GM12891 (cell line): ENCODE data around the gene RALGPS1.

Experiments
- DNase-seq: peaks from one replicate; pipeline ENCODE4 v3.0.0; 2011; ENCODE audit warnings: low spot score; ENCODE audit not compliant: insufficient read length
- FAIRE-seq: peaks from 2 replicates; lab custom pipeline; 2011; peaks lifted over from hg19 to GRCh38; lab: Jason Lieb, UNC
- PAX5 ChIP-seq: IDR thresholded peaks from 2 replicates; pipeline ENCODE4 v1.6.1; 2011; ENCODE audit warnings: low read length, moderate library complexity, mild to moderate bottlenecking; ENCODE audit not compliant: insufficient read depth, severe bottlenecking
- POLR2A ChIP-seq: IDR thresholded peaks from 2 replicates; pipeline ENCODE4 v1.6.1; 2011; ENCODE audit warnings: low read depth, low read length, control low read depth
- POLR2AphosphoS5 ChIP-seq: IDR thresholded peaks from 2 replicates; pipeline ENCODE4 v1.6.1; 2011; ENCODE audit warnings: low read depth, low read length, control low read depth
- POU2F2 ChIP-seq: IDR thresholded peaks from 2 replicates; pipeline ENCODE4 v1.6.1; 2011; ENCODE audit warnings: low read depth, mild to moderate bottlenecking, control low read depth, low read length, moderate library complexity
- SPI1 ChIP-seq: IDR thresholded peaks from 2 replicates; pipeline ENCODE4 v1.6.1; 2011; ENCODE audit warnings: low read depth, low read length, control low read depth
- TAF1 ChIP-seq: IDR thresholded peaks from 2 replicates; pipeline ENCODE4 v1.6.1; 2011; ENCODE audit warnings: low read depth, low read length, control low read depth

The RALGPS1 gene

DNA sequence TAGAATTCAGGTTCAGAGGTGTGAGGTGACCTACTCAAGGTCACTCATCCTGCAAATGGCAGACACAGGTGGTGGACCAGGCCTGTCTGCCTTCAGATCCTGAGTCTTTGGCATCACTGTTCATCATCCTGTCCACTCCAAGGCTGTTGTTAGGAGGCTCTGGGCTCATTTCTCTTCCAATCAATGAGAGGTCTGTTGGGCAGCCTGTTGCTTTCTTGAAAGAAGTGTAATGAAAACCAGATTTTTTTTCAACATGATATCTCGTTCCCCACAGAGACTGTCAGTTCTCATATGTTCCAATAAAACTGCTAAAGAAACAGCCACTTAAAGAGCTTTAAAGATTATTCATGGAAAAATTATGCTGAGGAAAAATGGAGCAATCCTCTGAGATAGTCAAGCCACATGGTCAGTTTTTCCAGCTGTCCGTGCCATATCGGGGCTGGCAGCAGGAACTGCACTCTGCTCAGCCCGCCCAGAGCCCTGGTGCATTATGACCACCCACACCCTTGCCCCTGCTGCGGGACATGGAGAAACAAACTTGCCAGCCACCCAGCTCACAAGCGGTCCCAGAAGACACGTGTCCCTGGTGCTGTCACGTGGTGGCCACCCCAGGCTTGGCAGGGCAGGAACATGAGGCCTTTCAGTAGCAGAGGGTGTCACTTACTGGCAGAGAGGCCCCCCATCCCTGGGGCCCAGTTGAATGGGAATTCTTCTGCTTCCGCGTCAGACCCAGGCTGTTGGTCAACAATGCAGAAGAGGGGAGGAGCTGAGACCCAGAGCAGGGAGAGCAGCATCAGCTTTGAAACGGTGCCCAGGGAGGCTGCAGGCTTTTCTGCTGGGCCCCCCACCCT lies 271.6 kb downstream of the RALGPS1 start:
- no peak for FAIRE-seq
- TF ChIP-seq POU2F2 = no peak
- TF ChIP-seq POLR2A = no peak
- TF ChIP-seq PAX5 = no peak
- TF ChIP-seq POLR2AphosphoS5 = no peak
- TF ChIP-seq SPI1 = no peak
- no peak for TF ChIP-seq TAF1
- no peak for DNase-seq

DNA sequence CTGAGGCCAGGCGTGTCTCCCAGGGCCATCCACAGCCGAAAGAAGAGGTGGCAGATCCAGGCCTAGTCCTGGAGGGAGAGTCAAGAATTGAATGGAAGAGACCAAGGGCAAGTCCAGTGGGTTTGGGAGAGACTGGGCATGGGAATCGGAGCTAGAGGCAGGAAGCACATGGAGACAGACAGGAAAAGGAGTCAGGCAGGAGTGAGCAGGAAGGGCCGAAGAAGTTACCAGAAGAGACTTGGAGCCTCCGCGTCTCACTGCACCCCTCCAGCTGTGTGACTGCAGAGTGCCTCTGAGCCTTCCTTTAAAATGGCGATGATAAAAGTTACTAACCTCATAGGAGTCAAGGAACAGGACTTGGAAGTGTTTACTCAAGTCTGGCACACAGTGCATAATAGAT lies 272.2 kb downstream of the RALGPS1 start:
- DNase-seq = no peak
- TF ChIP-seq POLR2A (no peak), TAF1 (no peak), PAX5 (no peak), POU2F2 (no peak), POLR2AphosphoS5 (no peak), SPI1 (no peak)
- FAIRE-seq = no peak

- DNase-seq (no peak), FAIRE-seq (no peak)
- TF ChIP-seq POLR2A (no peak), TAF1 (no peak), POLR2AphosphoS5 (no peak), PAX5 (no peak)
Observed at GRCh38 chr9:127187231-127187956, 272.8 kb downstream of the RALGPS1 start.

DNA sequence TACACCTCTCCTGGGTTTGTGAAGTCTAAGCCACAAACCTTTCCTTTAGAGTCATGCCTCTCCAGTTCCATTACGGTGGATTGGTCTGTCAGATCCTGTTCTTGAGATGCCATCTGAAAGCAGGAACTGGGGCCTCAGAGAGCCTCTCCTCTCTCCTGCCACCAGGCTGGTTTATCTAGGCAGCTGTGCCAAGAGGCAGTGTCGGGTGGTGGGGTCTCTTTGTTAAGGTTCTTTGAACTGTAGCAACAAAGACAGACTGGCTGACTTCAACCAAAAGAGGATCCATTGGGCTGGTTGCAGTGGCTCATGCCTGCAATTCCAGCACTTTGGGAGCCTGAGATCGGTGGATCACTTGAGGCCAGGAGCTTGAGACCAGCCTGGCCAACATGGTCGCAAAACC lies 273.8 kb downstream of the RALGPS1 start:
- TF ChIP-seq POLR2A = no peak
- no peak for TF ChIP-seq POU2F2
- TF ChIP-seq POLR2AphosphoS5 = no peak
- no peak for TF ChIP-seq TAF1
- no peak for TF ChIP-seq SPI1
- TF ChIP-seq PAX5 = no peak
- DNase-seq = no peak
- FAIRE-seq = no peak

DNA sequence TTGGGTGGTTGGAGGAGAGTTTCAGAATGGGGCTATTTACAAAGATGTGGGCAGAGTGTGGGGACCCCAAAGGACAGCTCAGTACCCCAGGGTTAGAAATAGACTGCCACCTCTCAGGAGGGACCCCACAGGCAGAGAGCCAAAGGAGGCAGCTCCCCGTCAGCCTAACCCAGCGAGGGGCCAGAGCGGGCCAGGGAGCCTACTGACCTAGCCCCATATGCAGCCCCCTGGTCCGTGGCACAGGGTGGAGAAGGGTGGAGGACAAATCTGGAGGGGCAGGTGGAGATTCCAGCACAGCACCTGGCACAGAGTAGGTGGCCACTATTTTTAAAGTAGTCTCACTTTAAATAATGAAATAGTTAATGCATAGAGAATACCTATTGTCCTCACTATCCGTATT lies 275.0 kb downstream of the RALGPS1 start:
- FAIRE-seq = no peak
- no peak for TF ChIP-seq POLR2AphosphoS5
- no peak for TF ChIP-seq SPI1
- no peak for TF ChIP-seq POLR2A
- no peak for TF ChIP-seq POU2F2
- no peak for TF ChIP-seq TAF1
- no peak for TF ChIP-seq PAX5
- DNase-seq = no peak

GRCh38 chr9:127192744-127193143 lies 278.2 kb downstream of the RALGPS1 start:
- DNase-seq (no peak), FAIRE-seq (no peak)
- TF ChIP-seq POLR2A (no peak), SPI1 (no peak), POU2F2 (no peak), POLR2AphosphoS5 (no peak), PAX5 (no peak), TAF1 (no peak)

GRCh38 chr9:127193483-127193882 lies 278.9 kb downstream of the RALGPS1 start:
- FAIRE-seq = no peak
- DNase-seq = no peak
- TF ChIP-seq PAX5 = no peak
- no peak for TF ChIP-seq POLR2A
- no peak for TF ChIP-seq TAF1

DNA sequence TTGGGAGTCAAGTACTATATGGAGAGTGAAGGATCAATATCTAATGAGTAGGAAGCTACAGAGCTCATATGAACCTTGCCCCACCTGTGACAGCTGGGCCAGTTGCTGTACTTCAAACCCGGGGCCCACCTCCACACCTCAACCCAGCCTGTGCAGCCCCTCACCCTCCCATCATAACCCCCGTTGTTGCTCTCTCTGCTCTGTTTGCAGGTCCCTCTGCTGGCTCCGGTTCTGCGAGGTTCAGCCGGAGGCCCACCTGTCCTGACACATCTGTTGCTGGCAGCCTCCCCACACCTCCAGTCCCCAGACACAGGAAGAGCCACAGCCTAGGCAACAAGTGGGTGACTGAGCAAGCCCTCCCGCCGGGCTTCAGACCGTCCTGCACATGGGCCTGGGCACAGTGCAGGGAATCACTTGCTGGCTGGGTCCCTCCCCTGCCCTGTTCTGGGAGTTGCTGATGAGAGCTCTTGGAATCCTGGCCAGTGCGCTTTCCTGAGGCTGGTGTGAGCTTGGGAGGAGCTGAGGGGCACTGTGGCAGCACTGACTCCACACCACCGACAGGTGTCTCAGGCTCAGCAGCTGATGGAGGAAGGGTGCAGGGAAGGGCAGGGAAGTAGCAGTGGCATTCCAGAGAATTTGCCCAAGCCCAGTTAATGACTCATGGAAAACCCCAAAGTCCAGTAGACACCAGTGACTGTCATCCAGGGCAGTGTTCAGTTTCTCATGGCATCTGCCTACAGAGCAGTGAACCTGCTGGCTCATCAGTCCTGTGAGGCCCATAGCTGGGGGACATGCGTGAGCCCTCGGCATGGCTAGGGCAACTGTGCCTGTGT lies 280.5 kb downstream of the RALGPS1 start:
- DNase-seq (no peak), FAIRE-seq (no peak)
- no peak for TF ChIP-seq PAX5
- no peak for TF ChIP-seq POLR2A
- no peak for TF ChIP-seq SPI1
- TF ChIP-seq POLR2AphosphoS5 = no peak
- no peak for TF ChIP-seq TAF1
- no peak for TF ChIP-seq POU2F2

- TF ChIP-seq TAF1 (no peak), POLR2A (no peak), POLR2AphosphoS5 (no peak), PAX5 (no peak), SPI1 (no peak), POU2F2 (no peak)
- DNase-seq (no peak), FAIRE-seq (no peak)
Observed at GRCh38 chr9:127195976-127196825, 281.6 kb downstream of the RALGPS1 start.
